Activated T-helper 2 cell treated with anti-CD3 and anti-CD28 coated beads, Interferon-gamma antibody, Interleukin-2, Interleukin-4, amounts not matched to agents 10 μg/mL and 5 μg/mL and 100 μg/mL, durations not matched to agents 14 hours and 24 hours and 36 hours (primary cell): ENCODE measurements around the gene KREMEN2. TPM values are rescaled to one million over a fixed set of nuclear protein-coding genes. Genes with fewer than 3 reads are reported as not detected.

Experiments
- DNase-seq: peaks from one replicate; pipeline ENCODE4 v3.0.0; 2021; ENCODE audit warnings: low spot score
- H3K27ac Mint-ChIP-seq: one replicate; pipeline ENCODE4 v1.8.0; 2021; ENCODE audit warnings: mixed read lengths
- H3K27me3 Mint-ChIP-seq: one replicate; pipeline ENCODE4 v1.8.0; 2021; ENCODE audit warnings: low read depth, mixed read lengths
- H3K36me3 Mint-ChIP-seq: one replicate; pipeline ENCODE4 v1.8.0; 2021; ENCODE audit warnings: low read depth, mixed read lengths
- H3K4me1 Mint-ChIP-seq: one replicate; pipeline ENCODE4 v1.8.0; 2021; ENCODE audit warnings: low read depth, mixed read lengths
- H3K4me3 Mint-ChIP-seq: one replicate; pipeline ENCODE4 v1.8.0; 2021; ENCODE audit warnings: low read depth, mild to moderate bottlenecking, moderate library complexity, mixed read lengths
- H3K9me3 Mint-ChIP-seq: one replicate; pipeline ENCODE4 v1.8.0; 2021; ENCODE audit warnings: mixed read lengths
- intact Hi-C: fragments of 100-400 bp; cut with micrococcal nuclease; formaldehyde crosslinking; loops from one replicate; pipeline ENCODE4 v1.15.1; 2023
- total RNA-seq: library from RNA; stranded (reverse); gene quantifications from 2 replicates; pipeline ENCODE4 v1.2.3, GENCODE V29; 2022

Gene KREMEN2
- total RNA-seq, 1 donor from 2014 or later = 0.09 TPM

DNA sequence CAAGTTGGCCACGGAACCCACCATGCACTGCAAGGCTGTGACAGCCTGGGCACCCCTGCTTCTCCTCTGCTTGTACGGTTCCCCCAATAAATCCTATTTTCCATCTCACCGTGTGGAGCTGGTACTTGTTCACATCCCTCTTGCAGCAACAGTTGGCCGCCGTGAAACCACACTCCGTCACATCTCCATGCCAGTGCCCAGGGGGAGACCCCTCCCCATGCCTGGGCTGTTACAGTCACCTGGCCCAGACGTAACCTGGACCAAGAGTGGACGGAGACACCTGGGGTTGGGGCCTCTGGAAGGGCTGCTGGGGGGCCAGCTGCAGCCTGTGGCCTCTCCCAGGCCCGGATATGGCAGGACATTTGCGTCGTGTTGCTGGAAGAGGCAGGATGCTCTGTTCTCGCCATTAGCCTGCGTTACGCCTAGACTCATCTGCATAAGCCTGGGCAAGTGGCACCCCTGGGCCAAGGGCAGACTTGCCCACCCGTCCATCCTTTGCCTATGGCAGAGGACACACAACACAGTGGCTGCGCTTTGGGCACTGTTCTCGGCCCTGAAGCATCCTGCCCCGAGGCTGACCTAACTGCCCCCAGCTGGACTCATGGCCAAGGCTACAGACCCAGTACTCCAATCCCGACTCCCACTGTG is 14.2 kb upstream of the KREMEN2 start:
- Mint-ChIP-seq H3K27ac (no peak overlapping the region), H3K4me1 (no peaks in the 10 kb centered on the region), H3K9me3 (no peaks in the 10 kb centered on the region), H3K36me3 (no peaks in the 10 kb centered on the region), H3K4me3 (no peak overlapping the region), H3K27me3 (peaks cover 2% of the 10 kb centered on the region)
- no peak for DNase-seq
- intact Hi-C loops = no loop called here

DNA sequence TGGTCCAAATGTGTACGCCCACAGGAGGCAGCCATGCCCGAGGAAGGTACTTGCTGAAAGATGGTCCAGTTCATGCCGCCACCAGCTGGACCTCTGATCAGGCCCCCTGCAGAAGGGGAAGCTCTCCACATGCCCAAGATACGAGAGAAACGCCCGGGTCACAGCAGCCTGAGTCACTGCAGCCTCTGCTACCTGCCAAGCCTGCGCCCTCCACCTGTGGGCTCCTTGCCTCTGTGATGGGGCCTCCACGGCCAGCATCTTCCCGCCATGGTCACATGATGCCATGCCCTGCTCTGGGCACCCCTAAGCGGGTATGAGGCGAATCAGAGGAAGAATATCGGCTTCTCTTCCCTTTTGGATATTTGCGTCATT is 13.7 kb upstream of the KREMEN2 start:
- Mint-ChIP-seq H3K27ac (no peak overlapping the region), H3K4me3 (no peak overlapping the region), H3K36me3 (no peaks in the 10 kb centered on the region), H3K9me3 (no peaks in the 10 kb centered on the region), H3K4me1 (no peaks in the 10 kb centered on the region), H3K27me3 (peaks cover 2% of the 10 kb centered on the region)
- intact Hi-C loops = no loop called here
- DNase-seq = no peak

DNA sequence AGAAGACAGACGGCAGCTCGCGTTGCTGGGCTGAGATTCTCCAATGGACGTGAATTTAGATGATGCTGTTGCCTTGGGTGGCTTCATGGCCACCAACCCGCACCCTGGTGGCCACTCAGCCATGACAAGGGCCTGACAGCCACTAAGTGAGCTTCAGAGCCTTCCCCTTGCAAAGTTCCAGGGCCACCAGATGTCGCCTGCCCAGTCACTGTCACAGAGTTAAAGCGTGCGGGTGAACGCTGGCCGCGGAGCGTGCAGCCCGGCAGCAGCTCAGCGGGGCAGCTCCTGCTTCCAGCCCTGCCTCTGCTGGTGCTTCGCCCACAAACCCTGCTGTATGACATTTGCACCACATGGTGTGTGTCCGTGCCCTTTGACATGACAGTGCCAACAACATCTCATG is 13.3 kb upstream of the KREMEN2 start:
- Mint-ChIP-seq H3K27ac (no peak overlapping the region), H3K36me3 (no peaks in the 10 kb centered on the region), H3K27me3 (peaks cover 2% of the 10 kb centered on the region), H3K4me1 (no peaks in the 10 kb centered on the region), H3K4me3 (no peak overlapping the region), H3K9me3 (no peaks in the 10 kb centered on the region)
- DNase-seq = no peak
- intact Hi-C loops = no loop called here

DNA sequence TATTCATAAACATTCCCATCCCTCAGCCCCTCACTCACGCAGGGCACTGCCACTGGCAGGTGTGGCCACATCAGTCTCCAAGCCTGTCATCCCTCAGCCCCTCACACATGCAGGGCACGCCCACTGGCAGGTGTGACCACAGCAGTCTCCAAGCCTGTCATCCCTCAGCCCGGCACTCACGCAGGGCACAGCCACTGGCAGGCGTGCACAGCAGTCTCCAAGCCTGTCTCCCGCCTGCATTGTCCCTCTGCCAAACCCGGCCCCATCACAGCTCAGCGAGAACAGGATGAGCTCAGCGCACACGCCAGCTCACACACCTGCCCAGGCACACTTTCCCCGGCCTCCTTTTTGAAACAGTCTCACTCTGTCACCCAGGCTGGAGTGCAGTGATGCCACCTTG is 11.4 kb upstream of the KREMEN2 start:
- Mint-ChIP-seq H3K27ac (no peak overlapping the region), H3K36me3 (no peaks in the 10 kb centered on the region), H3K4me3 (no peak overlapping the region), H3K9me3 (no peaks in the 10 kb centered on the region), H3K27me3 (peaks cover 5% of the 10 kb centered on the region), H3K4me1 (no peaks in the 10 kb centered on the region)
- no peak for DNase-seq
- intact Hi-C loops = no loop called here

DNA sequence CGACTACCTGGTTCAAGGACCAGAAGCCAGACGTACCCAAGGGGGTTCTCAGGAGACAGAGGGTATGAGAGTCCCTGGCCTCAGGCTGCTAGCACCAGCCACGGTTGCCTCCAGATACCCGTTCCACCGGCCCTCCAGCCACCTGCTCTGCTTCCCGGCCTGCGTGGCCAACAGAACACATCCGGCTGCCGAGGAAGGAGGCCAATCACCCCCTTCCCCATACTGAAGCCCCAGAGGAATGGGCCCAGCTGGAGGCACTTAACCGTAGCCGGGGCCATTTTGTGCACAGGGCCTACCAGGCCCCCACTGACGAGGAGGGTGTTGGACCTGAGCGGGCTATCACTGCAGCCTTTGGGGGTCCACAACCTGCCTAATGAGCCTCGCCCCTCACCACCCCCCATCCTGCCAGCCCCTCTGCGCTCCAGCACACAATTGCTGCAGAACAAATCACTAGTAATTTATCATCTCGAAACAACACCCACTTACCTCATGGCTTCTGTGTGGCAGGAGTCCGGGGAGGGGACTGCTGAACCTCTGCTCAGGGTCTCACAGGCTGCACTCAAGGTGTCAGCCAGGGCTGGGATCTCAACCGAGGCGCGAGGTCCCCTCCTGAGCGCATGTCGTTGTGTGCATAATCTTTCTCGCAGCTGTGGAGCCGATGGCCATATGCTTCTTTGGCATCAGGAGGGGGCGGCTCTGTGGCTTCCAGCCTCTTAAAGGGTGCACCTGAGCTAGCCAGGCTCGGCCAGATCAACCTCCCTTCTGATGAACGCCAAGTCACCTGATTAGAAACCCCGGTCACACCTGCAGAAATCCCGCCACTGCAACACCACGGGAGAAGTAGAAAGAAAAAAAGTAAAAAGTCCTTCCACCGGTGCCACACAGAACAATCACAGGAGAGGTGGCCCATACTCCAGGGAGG is 10.1 kb upstream of the KREMEN2 start:
- DNase-seq = no peak
- Mint-ChIP-seq H3K4me1 (no peaks in the 10 kb centered on the region), H3K36me3 (no peaks in the 10 kb centered on the region), H3K27ac (no peak overlapping the region), H3K9me3 (no peaks in the 10 kb centered on the region), H3K27me3 (peaks cover 6% of the 10 kb centered on the region), H3K4me3 (no peak overlapping the region)
- intact Hi-C loops = no loop called here

DNA sequence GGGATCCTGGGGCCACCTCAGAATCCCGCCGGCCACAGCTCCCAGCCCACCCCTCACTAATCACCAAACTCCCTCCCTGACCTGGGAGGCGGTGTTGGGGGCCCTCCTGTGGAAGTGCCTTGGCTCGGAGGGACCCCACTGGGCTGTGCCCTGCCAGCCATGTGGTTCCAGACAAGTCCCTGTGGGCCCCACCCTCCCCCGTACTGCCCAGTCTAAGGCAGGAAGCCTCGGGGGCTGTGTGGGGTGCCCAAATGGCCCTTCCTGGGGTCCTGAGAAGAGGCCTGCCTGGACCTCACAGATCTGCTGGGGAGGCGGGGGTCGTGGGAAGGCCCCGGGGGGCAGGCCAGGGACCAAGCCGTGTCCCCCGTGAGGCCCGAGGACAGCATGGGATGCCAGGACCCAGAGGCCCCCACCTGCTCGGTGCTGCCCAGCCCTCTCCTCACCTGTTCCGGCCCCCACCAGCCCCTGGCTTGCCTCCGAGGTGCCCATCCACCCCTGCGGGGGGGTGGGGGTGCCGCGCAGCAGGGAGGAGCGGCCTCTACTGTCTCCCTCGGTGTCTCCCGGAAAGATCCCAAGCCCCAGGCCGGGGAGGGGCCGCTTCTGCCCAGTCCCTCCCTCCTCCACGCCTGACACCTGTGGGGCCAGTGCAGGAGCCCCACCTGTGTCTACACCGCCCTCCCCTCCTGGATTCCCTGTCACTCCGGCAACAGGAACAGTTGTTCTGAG is 9.3 kb upstream of the KREMEN2 start:
- H3K27ac Mint-ChIP-seq = no peak overlapping the region
- no peaks in the 10 kb centered on the region for H3K4me1 Mint-ChIP-seq
- peaks cover 7% of the 10 kb centered on the region for H3K27me3 Mint-ChIP-seq
- no peaks in the 10 kb centered on the region for H3K9me3 Mint-ChIP-seq
- intact Hi-C loops = no loop called here
- no peaks in the 10 kb centered on the region for H3K36me3 Mint-ChIP-seq
- no peak for DNase-seq
- no peak overlapping the region for H3K4me3 Mint-ChIP-seq

DNA sequence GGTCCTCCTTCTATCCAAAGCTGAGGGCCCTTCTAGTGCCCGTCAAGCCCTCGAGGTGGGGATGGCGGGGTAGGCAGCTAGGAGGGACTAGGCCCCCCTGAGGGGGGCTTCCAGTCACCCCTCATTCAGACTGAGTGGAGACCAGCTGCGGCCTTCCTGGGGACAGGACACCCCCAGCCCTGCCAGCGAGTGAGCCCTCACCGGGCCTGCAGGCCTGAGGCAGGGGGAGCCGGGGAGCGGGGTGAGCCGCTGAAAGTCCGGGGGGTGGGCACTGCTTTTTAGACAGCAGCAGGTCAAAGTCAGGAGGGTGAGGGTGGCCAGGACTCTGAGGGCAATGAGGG is 8.7 kb upstream of the KREMEN2 start:
- no peak for DNase-seq
- no peak overlapping the region for H3K27ac Mint-ChIP-seq
- intact Hi-C loops = no loop called here
- H3K9me3 Mint-ChIP-seq = no peaks in the 10 kb centered on the region
- H3K36me3 Mint-ChIP-seq = no peaks in the 10 kb centered on the region
- peaks cover 9% of the 10 kb centered on the region for H3K27me3 Mint-ChIP-seq
- no peak overlapping the region for H3K4me3 Mint-ChIP-seq
- H3K4me1 Mint-ChIP-seq = no peaks in the 10 kb centered on the region

DNA sequence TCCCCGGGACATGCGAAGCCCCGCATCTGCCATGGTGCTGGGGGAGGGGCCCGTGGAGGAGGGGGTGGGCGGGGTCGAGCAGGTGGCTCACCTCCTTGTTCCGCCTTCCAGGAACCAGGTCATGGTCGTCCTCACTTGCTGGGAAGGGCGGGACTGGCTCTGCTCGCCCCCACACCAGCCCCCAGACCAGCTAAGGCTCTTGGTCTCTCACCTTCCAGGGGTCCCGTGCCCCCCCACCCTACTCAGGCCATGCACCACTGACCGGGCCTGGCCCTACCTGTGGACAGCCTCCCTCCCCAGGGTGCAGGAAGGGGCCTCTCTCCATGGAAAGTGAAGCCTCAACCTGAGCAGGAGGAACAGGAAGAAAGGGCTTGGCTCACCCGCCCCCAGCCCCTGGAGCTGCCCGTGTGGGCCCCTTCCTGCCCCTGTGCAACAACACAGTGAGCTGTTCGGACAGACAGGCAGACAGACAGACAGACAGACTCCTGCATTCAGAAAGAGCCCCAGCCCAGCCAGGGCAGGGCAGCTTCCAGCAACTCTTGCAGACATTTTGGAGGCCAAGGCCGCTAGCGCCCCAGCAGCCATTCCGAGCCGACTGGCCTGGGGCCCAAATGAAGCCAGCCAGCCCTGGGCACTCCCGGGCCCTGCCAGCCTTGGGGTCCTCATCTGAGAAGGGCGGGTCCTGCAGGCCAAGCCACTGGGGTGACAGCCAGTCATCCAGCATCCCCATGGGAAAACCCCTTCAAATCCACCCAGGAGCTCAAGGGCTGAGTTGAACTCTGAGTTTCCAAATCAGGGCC is 8.1 kb upstream of the KREMEN2 start:
- Mint-ChIP-seq H3K4me3 (no peak overlapping the region), H3K9me3 (no peaks in the 10 kb centered on the region), H3K36me3 (no peaks in the 10 kb centered on the region), H3K4me1 (no peaks in the 10 kb centered on the region), H3K27ac (no peak overlapping the region), H3K27me3 (peaks cover 9% of the 10 kb centered on the region)
- intact Hi-C loops = no loop called here
- DNase-seq = no peak

DNA sequence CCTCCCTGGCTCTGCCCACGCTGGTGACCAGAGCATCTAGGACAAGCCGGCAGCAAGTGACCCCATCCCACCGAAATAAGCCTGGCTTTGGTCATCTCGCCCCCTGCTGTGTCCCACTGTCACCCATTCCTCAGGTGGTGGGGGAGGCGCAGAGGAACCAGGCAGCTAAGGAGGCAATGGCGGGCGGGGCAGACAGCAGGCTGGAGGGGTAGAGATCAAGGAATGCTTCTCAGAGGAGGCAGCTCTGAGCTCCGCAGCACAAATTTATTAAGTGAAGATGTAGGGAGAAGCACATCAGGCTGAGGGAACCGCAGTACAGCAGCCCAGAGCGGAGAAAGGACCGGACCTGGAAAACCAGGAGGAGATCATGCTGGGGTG is 7.5 kb upstream of the KREMEN2 start:
- Mint-ChIP-seq H3K36me3 (no peaks in the 10 kb centered on the region), H3K27me3 (peaks cover 9% of the 10 kb centered on the region), H3K27ac (no peak overlapping the region), H3K4me3 (no peak overlapping the region), H3K9me3 (no peaks in the 10 kb centered on the region), H3K4me1 (no peaks in the 10 kb centered on the region)
- no peak for DNase-seq
- intact Hi-C loops = no loop called here

DNA sequence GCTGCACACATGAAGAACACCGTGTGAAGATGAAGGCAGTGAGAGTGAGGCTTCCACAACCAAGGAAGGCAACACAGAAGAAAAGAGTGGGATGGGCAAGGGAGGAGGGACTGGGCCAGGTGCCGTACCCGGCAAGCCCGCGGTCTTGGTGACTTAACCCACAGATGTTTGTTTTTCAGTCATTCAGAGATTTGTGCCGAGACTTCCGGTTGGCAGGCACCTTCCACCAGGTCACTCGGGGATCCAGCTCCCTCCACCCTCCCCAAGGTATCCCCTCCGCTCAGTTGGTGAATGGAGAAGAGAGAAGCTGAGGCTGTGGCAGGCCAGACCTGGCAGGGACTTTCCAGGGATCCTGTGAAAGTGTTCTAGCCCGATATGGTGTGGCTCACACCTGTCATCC is 4.9 kb upstream of the KREMEN2 start:
- intact Hi-C loops = no loop called here
- peaks cover 21% of the 10 kb centered on the region for H3K27me3 Mint-ChIP-seq
- H3K36me3 Mint-ChIP-seq = no peaks in the 10 kb centered on the region
- H3K4me3 Mint-ChIP-seq = no peak overlapping the region
- peaks cover 6% of the 10 kb centered on the region for H3K4me1 Mint-ChIP-seq
- no peak overlapping the region for H3K27ac Mint-ChIP-seq
- no peak for DNase-seq
- no peaks in the 10 kb centered on the region for H3K9me3 Mint-ChIP-seq

DNA sequence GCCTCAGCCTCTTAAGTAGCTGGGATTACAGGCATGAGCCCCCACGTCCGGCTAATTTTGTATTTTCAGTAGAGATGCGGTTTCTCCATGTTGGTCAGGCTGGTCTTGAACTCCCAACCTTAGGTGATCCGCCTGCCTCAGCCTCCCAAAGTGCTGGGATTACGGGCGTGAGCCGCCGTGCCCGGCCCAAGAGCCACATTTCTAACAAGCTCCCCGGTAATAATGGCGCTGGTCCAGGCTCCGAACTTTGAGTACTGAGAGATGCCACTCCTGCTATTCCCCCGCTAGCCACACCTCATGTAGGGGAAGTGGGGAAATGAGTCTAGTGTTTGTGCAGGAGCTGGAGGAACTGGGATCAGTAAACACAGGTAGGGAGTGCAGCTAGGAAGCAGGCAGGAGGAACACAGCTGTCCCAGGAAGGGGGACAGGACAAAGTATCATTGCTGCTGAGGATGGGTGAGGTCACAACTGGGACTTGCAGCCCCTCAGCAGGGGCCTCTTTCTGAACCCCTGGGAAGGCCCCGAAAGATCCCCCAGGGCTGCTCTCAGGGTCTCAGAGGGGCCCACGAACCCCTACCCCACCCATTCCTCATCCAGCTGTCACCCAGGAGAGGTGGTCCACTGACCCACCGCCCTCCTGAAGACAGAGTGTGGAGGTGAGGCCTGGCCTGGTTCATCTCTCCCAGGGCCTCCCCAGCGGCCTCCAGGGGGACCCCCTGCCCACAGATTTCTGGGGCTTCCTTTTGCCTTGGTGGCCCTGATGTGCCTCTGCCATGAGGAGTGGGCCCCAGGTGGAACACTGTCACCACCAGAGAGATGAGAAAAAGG is 3.7 kb upstream of the KREMEN2 start:
- no peak for DNase-seq
- peaks cover 6% of the 10 kb centered on the region for H3K4me1 Mint-ChIP-seq
- no peaks in the 10 kb centered on the region for H3K9me3 Mint-ChIP-seq
- intact Hi-C loops = no loop called here
- H3K4me3 Mint-ChIP-seq = no peak overlapping the region
- H3K27ac Mint-ChIP-seq = no peak overlapping the region
- peaks cover 23% of the 10 kb centered on the region for H3K27me3 Mint-ChIP-seq
- no peaks in the 10 kb centered on the region for H3K36me3 Mint-ChIP-seq
